IMR-90 (cell line): ENCODE data around the gene CCDC59. TPM values are rescaled to one million over a fixed set of nuclear protein-coding genes. Genes with fewer than 3 reads are reported as not detected.

Source experiments
- ATAC-seq: fragments of 200-7000 bp; cut with Tn5 transposase; 2 replicates; pipeline ENCODE4 v1.9.1; 2020; ENCODE audit warnings: low read depth, mild to moderate bottlenecking, moderate library complexity
- BruUV-seq: library from RNA; stranded (reverse); fragments of 400-500 nt; replicated peaks from 2 replicates; lab custom pipeline; 2021; lab: Mats Ljungman, UMichigan
- CTCF ChIA-PET: fragments of 300-600 bp; formaldehyde crosslinking; extraction: SDS; loops from one replicate; lab custom pipeline; 2021; ENCODE audit warnings: antibody characterized with exemption; lab: Yijun Ruan, JAX
- POLR2A ChIA-PET: fragments of 300-600 bp; sonication (Branson Sonifier 250); formaldehyde crosslinking; loops from one replicate; lab custom pipeline; 2022; ENCODE audit warnings: antibody characterized with exemption; ENCODE audit not compliant: unreplicated experiment; lab: Charles Lee
- DNase-seq: peaks from one replicate; pipeline ENCODE4 v3.0.0; 2013
- H2AFZ ChIP-seq: replicated peaks from 2 replicates; pipeline ENCODE3; 2013; ENCODE audit warnings: low read length, mild to moderate bottlenecking; ENCODE audit not compliant: poor library complexity
- H2AK5ac ChIP-seq: 2 replicates; pipeline ENCODE4 v1.6.1; 2013; ENCODE audit warnings: low read depth, low read length, inconsistent platforms
- H2AK9ac ChIP-seq: replicated peaks from 2 replicates; pipeline ENCODE3; 2013; ENCODE audit warnings: mild to moderate bottlenecking, low read depth, low read length, moderate library complexity; ENCODE audit not compliant: poor library complexity
- H2BK120ac ChIP-seq: 2 replicates; pipeline ENCODE4 v1.6.1; 2013; ENCODE audit warnings: low read depth, low read length, inconsistent platforms
- H2BK15ac ChIP-seq: 3 replicates; pipeline ENCODE4 v1.6.1; 2013; ENCODE audit warnings: low read depth, low read length, inconsistent platforms
- H2BK20ac ChIP-seq: 2 replicates; pipeline ENCODE4 v1.6.1; 2013; ENCODE audit warnings: low read depth, mild to moderate bottlenecking, inconsistent platforms, low read length, moderate library complexity
- H2BK5ac ChIP-seq: 2 replicates; pipeline ENCODE4 v1.6.1; 2013; ENCODE audit warnings: mild to moderate bottlenecking, low read depth, low read length, inconsistent platforms; ENCODE audit not compliant: poor library complexity, severe bottlenecking
- H3K14ac ChIP-seq: replicated peaks from 2 replicates; pipeline ENCODE4 v1.6.1; 2013; ENCODE audit warnings: low read depth, low read length, inconsistent platforms
- H3K18ac ChIP-seq: 2 replicates; pipeline ENCODE4 v1.6.1; 2013; ENCODE audit warnings: low read depth, low read length, control low read depth
- H3K23ac ChIP-seq: 2 replicates; pipeline ENCODE4 v1.6.1; 2013; ENCODE audit warnings: low read depth, low read length, inconsistent platforms
- H3K27ac ChIP-seq: 2 replicates; pipeline ENCODE4 v1.5.1; 2013; ENCODE audit warnings: mild to moderate bottlenecking, control low read depth, low read length; ENCODE audit not compliant: insufficient read depth
- H3K27me3 ChIP-seq: 2 replicates; pipeline ENCODE4 v1.6.1; 2013; ENCODE audit warnings: low read length; ENCODE audit not compliant: control insufficient read depth, insufficient read depth
- H3K36me3 ChIP-seq: 2 replicates; pipeline ENCODE4 v1.6.1; 2013; ENCODE audit warnings: low read length, mixed read lengths; ENCODE audit not compliant: control insufficient read depth, insufficient read depth
- H3K4ac ChIP-seq: 2 replicates; pipeline ENCODE4 v1.6.1; 2013; ENCODE audit warnings: low read depth, low read length, inconsistent platforms
- H3K4me1 ChIP-seq: 2 replicates; pipeline ENCODE4 v1.6.1; 2013; ENCODE audit warnings: low read length, mixed read lengths; ENCODE audit not compliant: control insufficient read depth, insufficient read depth
- H3K4me2 ChIP-seq: 2 replicates; pipeline ENCODE4 v1.6.1; 2013; ENCODE audit warnings: low read depth, mild to moderate bottlenecking, control low read depth, low read length, moderate library complexity
- H3K4me3 ChIP-seq: 2 replicates; pipeline ENCODE4 v1.5.1; 2013; ENCODE audit warnings: low read depth, mild to moderate bottlenecking, control low read depth, low read length, moderate library complexity; ENCODE audit not compliant: insufficient read depth
- H3K56ac ChIP-seq: 2 replicates; pipeline ENCODE4 v1.6.1; 2013; ENCODE audit warnings: low read length, inconsistent platforms; ENCODE audit not compliant: insufficient read depth; ENCODE audit errors: extremely low read depth
- H3K79me1 ChIP-seq, 2 experiments: 2 replicates each; pipeline ENCODE4 v1.6.1; 2013; ENCODE audit warnings: low read length in 2 of 2, inconsistent platforms in 1 of 2, low read depth in 1 of 2
- H3K9ac ChIP-seq: 2 replicates; pipeline ENCODE4 v1.6.1; 2013; ENCODE audit warnings: low read depth, low read length, control low read depth
- H3K9me1 ChIP-seq: 2 replicates; pipeline ENCODE4 v1.6.1; 2013; ENCODE audit warnings: low read length, inconsistent platforms; ENCODE audit not compliant: insufficient read depth
- H3K9me3 ChIP-seq: 2 replicates; pipeline ENCODE4 v1.6.1; 2013; ENCODE audit warnings: low read length; ENCODE audit not compliant: control insufficient read depth, insufficient read depth
- H4K20me1 ChIP-seq: 2 replicates; pipeline ENCODE4 v1.6.1; 2013; ENCODE audit warnings: low read length, inconsistent platforms; ENCODE audit not compliant: insufficient read depth
- H4K5ac ChIP-seq: 2 replicates; pipeline ENCODE4 v1.6.1; 2013; ENCODE audit warnings: mild to moderate bottlenecking, low read depth, low read length, control low read depth
- H4K8ac ChIP-seq, 2 experiments: 2 replicates each; pipeline ENCODE4 v1.6.1; 2013; ENCODE audit warnings: low read depth in 2 of 2, low read length in 2 of 2, control low read depth in 1 of 2, inconsistent platforms in 1 of 2
- H4K91ac ChIP-seq: 2 replicates; pipeline ENCODE4 v1.6.1; 2013; ENCODE audit warnings: low read depth, low read length, inconsistent platforms; ENCODE audit not compliant: insufficient read depth
- BHLHE40 ChIP-seq: fragments of 150-350 bp; IDR thresholded peaks from 2 replicates; pipeline ENCODE4 v1.6.1; 2016; ENCODE audit warnings: mild to moderate bottlenecking, low read depth, low read length
- CEBPB ChIP-seq: IDR thresholded peaks from 2 replicates; pipeline ENCODE4 v1.6.1; 2012; ENCODE audit warnings: low read depth, low read length, improper control_type of control experiment
- CHD1 ChIP-seq: IDR thresholded peaks from 2 replicates; pipeline ENCODE4 v1.6.1; 2012; ENCODE audit warnings: low read depth, low read length, improper control_type of control experiment
- CTCF ChIP-seq: conservative IDR thresholded peaks from 2 replicates; pipeline ENCODE4 v1.5.1; 2012; ENCODE audit warnings: mild to moderate bottlenecking, low read depth, low read length, improper control_type of control experiment
- FOS ChIP-seq: fragments of 150-350 bp; IDR thresholded peaks from 2 replicates; pipeline ENCODE4 v1.6.1; 2016; ENCODE audit warnings: low read depth, low read length
- MAFK ChIP-seq: IDR thresholded peaks from 2 replicates; pipeline ENCODE4 v1.6.1; 2012; ENCODE audit warnings: low read depth, low read length, improper control_type of control experiment
- MAZ ChIP-seq: IDR thresholded peaks from 2 replicates; pipeline ENCODE4 v1.6.1; 2012; ENCODE audit warnings: low read depth, mild to moderate bottlenecking, low read length, improper control_type of control experiment, moderate library complexity, borderline replicate concordance
- MXI1 ChIP-seq: IDR thresholded peaks from 2 replicates; pipeline ENCODE4 v1.6.1; 2012; ENCODE audit warnings: low read depth, mild to moderate bottlenecking, low read length, moderate library complexity, borderline replicate concordance
- NFE2L2 ChIP-seq: fragments of 150-350 bp; IDR thresholded peaks from 2 replicates; pipeline ENCODE4 v1.6.1; 2016; ENCODE audit warnings: low read depth, mild to moderate bottlenecking, low read length
- POLR2A ChIP-seq: IDR thresholded peaks from 2 replicates; pipeline ENCODE4 v1.6.1; 2012; ENCODE audit warnings: mild to moderate bottlenecking, low read depth, low read length
- RAD21 ChIP-seq: IDR thresholded peaks from 2 replicates; pipeline ENCODE4 v1.6.1; 2012; ENCODE audit warnings: low read length, improper control_type of control experiment
- RCOR1 ChIP-seq: IDR thresholded peaks from 2 replicates; pipeline ENCODE4 v1.6.1; 2012; ENCODE audit warnings: mild to moderate bottlenecking, low read length, improper control_type of control experiment; ENCODE audit not compliant: insufficient replicate concordance
- RFX5 ChIP-seq: IDR thresholded peaks from 2 replicates; pipeline ENCODE4 v1.8.0; 2012; ENCODE audit warnings: low read depth, mild to moderate bottlenecking, low read length, moderate library complexity
- SMC3 ChIP-seq: fragments of 150-350 bp; IDR thresholded peaks from 2 replicates; pipeline ENCODE4 v1.6.1; 2016; ENCODE audit warnings: low read depth, mild to moderate bottlenecking, antibody characterized with exemption, low read length, moderate library complexity
- USF2 ChIP-seq: fragments of 150-350 bp; IDR thresholded peaks from 2 replicates; pipeline ENCODE4 v1.6.1; 2017; ENCODE audit warnings: mild to moderate bottlenecking, antibody characterized with exemption, low read length, low read depth
- WGBS, 2 experiments: methylation state at CpG; one replicate each; pipeline versions ENCODE4 v1.1.5 to v1.1.7; 2013; ENCODE audit warnings: missing lambda C conversion rate in 2 of 2; ENCODE audit not compliant: insufficient read length in 1 of 2; ENCODE audit errors: extremely low coverage in 2 of 2; 5-methylcytosine and 5-hydroxymethylcytosine counted together
- dilution Hi-C: fragments of 300-500 bp; cut with HindIII; formaldehyde crosslinking; loops from one replicate; pipeline ENCODE4 v1.14.3; 2018; ENCODE audit warnings: low sequenced_read_pairs; ENCODE audit not compliant: unreplicated experiment
- in situ Hi-C: fragments of 300-500 bp; cut with MboI; formaldehyde crosslinking; loops from 3 replicates; pipeline ENCODE4 v1.14.3; 2019; ENCODE audit warnings: low sequenced_read_pairs, inconsistent platforms, mixed read lengths
- intact Hi-C: fragments of 100-400 bp; cut with micrococcal nuclease; formaldehyde crosslinking; loops from 2 replicates; pipeline ENCODE4 v1.10.0; 2022
- polyA plus RNA-seq, 3 experiments: library from polyadenylated mRNA; depleted of rRNA; stranded (reverse); fragments of >200 nt; gene quantifications; 2 replicates each; pipeline ENCODE4 v1.2.3, GENCODE V29; 2012; ENCODE audit warnings: low replicate concordance in 1 of 3
- total RNA-seq: library from RNA; depleted of rRNA; stranded (reverse); fragments of >200 nt; gene quantifications from 2 replicates; pipeline ENCODE4 v1.2.3, GENCODE V29; 2012
- TF ChIP-seq, protein P1 (sequence below): fragments of 150-350 bp; IDR thresholded peaks from 2 replicates; pipeline ENCODE4 v1.6.1; 2016; ENCODE audit warnings: low read depth, mild to moderate bottlenecking, low read length, moderate library complexity, borderline replicate concordance

The CCDC59 gene
- total and polyA plus RNA-seq, 2 of the 4 experiments (the other 2 are of a cell fraction) = 8.4 to 14.8 TPM

GRCh38 chr12:82375201-82375600 is 17.0 kb upstream of the CCDC59 start:
- Histone ChIP-seq H2AK9ac (no peak overlapping the region), H3K56ac (no peak overlapping the region), H3K4ac (no peak overlapping the region), H2BK120ac (no peak overlapping the region), H2AFZ (no peak overlapping the region), H3K4me3 (no peak overlapping the region), H2BK5ac (no peak overlapping the region), H2BK20ac (no peak overlapping the region), H4K8ac (no peak overlapping the region), H3K27me3 (no peaks in the 10 kb centered on the region), H3K9ac (no peak overlapping the region), H3K79me1 (no peaks in the 10 kb centered on the region), H3K4me2 (no peak overlapping the region), H3K23ac (no peak overlapping the region), H3K9me1 (no peaks in the 10 kb centered on the region), H4K5ac (no peak overlapping the region), H2AK5ac (no peak overlapping the region), H3K36me3 (0 out of 2 replicates have a peak, but pooled peaks cover 1% of the 10 kb centered on the region), H3K18ac (no peak overlapping the region), H3K9me3 (peaks cover 2% of the 10 kb centered on the region; the same call in 1 of the 2 replicates), H4K91ac (no peak overlapping the region), H3K4me1 (no peaks in the 10 kb centered on the region), H2BK15ac (no peak overlapping the region), H4K20me1 (no peaks in the 10 kb centered on the region), H3K14ac (no peak overlapping the region), H3K27ac (no peak overlapping the region)
- TF ChIP-seq MAZ (no peak), MXI1 (no peak), CTCF (no peak), USF2 (no peak), RCOR1 (no peak), CEBPB (no peak), MAFK (no peak), RFX5 (no peak), CHD1 (no peak), POLR2A (no peak), SMC3 (no peak), FOS (no peak), BHLHE40 (no peak), NFE2L2 (no peak), RAD21 (no peak)
- TF ChIP-seq, protein P1, sequence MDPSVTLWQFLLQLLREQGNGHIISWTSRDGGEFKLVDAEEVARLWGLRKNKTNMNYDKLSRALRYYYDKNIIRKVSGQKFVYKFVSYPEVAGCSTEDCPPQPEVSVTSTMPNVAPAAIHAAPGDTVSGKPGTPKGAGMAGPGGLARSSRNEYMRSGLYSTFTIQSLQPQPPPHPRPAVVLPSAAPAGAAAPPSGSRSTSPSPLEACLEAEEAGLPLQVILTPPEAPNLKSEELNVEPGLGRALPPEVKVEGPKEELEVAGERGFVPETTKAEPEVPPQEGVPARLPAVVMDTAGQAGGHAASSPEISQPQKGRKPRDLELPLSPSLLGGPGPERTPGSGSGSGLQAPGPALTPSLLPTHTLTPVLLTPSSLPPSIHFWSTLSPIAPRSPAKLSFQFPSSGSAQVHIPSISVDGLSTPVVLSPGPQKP = no peak
- in situ Hi-C loops (no loop called here), intact Hi-C loops (no loop called here), dilution Hi-C loops (no loop called here)
- ChIA-PET CTCF (no interaction called here), POLR2A (no interaction called here)
- BruUV-seq = no TSS peak
- DNase-seq (no peak), ATAC-seq (no peak)
- no CpG with 5 or more reads among the region's 2 CpGs for WGBS, 2 experiments
